ENCODE data around the gene IFT27.

Gene IFT27

DNA sequence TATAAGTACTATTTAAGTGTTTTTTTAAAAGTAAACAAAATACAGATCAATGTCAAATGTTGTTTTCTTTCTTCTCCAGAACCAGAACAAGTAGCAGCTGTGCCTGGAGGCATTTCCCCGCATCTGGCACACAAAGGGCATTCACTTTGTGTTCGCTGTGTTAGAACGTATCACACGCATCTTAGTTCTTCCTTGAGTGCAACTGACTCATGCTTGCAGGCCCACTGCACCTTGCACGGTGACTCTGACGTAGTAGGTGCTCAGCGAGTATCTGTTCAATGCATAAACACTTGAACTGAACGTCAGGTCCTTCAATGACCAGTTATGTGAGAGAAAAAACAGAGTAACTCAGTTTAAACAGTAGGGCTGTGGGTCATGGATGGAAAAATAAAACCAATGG lies 3.5 kb downstream of the IFT27 start:
- TF ChIP-seq, protein P1, sequence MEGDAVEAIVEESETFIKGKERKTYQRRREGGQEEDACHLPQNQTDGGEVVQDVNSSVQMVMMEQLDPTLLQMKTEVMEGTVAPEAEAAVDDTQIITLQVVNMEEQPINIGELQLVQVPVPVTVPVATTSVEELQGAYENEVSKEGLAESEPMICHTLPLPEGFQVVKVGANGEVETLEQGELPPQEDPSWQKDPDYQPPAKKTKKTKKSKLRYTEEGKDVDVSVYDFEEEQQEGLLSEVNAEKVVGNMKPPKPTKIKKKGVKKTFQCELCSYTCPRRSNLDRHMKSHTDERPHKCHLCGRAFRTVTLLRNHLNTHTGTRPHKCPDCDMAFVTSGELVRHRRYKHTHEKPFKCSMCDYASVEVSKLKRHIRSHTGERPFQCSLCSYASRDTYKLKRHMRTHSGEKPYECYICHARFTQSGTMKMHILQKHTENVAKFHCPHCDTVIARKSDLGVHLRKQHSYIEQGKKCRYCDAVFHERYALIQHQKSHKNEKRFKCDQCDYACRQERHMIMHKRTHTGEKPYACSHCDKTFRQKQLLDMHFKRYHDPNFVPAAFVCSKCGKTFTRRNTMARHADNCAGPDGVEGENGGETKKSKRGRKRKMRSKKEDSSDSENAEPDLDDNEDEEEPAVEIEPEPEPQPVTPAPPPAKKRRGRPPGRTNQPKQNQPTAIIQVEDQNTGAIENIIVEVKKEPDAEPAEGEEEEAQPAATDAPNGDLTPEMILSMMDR (IDR thresholded peaks at IDR 0.05; ENCODE audit: insufficient read depth, low read depth, low read length, missing control alignments): no peak
- H3K4me3 ChIP-seq (ENCODE audit: low read length): no peak overlapping the region
- no peak for DNase-seq (ENCODE audit: low read depth)

DNA sequence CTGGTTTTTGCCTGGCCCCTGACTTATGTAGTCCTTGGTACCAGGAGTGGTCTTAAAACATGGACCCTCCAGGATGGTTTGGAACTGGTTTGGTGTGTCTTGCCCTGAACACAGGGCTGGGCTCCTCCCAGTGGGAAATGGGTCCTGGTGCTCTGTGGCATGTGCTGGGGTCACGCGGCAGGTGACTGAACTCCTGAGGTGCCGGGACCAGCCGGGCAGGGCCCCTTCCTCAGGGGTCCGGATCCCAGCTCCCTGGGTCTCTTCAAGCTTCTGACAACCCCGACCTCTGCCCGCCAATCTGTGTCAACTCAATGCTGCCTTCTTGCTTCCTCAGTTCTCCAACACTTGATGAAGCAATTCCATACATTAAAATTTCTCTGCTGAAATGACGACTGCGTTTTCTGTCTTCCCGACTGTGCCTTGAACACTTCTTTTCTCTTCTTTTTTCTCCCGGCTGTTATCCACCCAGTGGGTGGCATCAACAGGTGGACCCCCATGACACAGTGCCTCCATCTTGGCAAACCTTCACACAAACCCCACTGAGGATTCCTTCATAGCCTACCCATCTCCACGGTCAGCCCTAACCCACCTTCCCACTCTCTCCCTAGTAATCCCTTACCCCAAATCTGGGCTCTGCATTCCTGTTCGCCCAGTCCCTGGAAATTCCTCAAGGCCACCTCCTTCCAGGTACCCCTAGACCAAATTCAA lies 4.4 kb downstream of the IFT27 start:
- H3K4me3 ChIP-seq (ENCODE audit: low read length): no peak overlapping the region
- no peak for DNase-seq (ENCODE audit: low read depth)
- TF ChIP-seq, protein P1 (IDR thresholded peaks at IDR 0.05; ENCODE audit: insufficient read depth, low read depth, low read length, missing control alignments): no peak

DNA sequence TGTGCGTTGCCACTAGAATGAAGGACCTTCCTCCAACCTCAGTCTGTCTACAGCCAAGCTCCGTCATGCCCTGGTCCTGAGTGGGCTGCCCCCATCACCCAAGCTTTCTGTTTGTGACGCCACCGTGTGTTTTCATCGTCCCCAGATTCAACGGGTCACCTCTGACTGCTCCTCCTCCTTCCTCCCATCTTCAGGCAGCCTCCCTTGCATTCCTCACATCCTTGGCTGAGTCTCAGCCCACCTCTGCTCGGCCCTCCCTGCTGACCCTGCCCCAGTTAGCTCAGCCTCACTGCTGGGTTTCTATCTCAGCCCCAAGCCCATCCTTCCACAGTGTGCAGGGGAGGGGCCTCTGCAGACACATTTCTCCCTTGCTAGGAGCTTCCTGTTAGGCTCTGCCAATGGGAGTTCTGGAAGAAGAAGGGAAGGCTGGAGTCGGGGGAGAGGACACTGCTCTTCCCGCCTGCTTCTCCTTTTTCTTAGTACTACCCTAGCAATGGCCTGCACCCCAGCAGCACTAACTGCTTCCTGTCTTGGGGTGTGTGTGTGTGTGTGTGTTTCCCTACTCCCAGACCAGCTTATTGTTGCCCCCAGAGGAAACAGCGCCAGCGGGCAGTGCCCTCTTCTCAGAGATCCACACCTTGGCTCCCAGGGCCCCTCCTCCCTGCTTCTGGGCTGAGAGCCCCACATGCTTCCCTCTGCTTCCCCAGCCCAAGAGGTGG lies 5.2 kb downstream of the IFT27 start:
- H3K4me3 ChIP-seq (ENCODE audit: low read length): no peak overlapping the region
- TF ChIP-seq, protein P1 (IDR thresholded peaks at IDR 0.05; ENCODE audit: insufficient read depth, low read depth, low read length, missing control alignments): no peak
- no peak for DNase-seq (ENCODE audit: low read depth)

DNA sequence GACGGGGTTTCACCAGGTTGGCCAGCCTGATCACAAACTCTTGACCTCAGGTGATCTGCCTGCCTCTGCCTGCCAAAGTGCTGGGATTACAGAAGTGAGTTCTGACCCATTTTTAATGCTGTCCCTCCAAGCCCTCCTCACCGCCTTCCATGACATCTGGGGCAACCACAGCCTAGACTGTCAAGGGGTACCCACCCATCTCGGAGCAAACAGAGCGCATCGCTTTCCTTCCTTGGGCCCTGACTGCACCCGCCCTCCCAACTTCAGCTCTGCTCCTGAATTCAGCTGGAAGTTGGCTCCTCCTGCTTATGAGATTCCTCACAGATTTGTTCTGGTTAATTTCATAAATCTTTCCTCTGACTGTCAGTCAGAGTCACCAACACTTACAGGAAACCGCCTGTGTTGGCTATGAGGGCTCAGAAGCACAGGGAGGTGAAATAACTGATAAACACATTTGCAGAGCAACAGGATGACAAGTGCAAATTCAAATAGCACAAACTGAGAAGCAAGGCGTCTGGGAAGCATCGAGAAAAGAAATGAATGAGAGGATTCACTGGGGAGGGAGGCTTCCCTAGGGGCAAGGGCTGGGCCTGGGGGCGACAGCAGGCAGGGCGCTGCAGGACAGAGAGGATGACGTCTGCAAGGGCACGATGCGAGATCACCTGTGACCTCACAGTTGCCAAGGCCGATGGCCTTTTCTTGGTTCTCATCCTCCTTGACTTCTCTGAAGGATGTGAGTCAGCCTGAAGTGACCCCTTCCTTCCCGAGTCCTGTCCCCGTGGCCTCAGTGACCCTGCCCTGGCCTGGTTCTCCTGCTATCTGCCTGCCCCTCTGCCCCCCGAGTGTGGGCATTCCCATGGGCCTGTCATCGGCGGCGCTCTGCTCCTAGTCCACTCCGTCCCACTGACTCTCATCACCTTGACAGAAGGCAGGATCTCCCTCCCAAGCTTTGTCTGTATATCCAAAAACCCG lies 6.1 kb downstream of the IFT27 start:
- DNase-seq (ENCODE audit: low read depth): no peak
- TF ChIP-seq, protein P1 (IDR thresholded peaks at IDR 0.05; ENCODE audit: insufficient read depth, low read depth, low read length, missing control alignments): no peak
- H3K4me3 ChIP-seq (ENCODE audit: low read length): no peak overlapping the region

DNA sequence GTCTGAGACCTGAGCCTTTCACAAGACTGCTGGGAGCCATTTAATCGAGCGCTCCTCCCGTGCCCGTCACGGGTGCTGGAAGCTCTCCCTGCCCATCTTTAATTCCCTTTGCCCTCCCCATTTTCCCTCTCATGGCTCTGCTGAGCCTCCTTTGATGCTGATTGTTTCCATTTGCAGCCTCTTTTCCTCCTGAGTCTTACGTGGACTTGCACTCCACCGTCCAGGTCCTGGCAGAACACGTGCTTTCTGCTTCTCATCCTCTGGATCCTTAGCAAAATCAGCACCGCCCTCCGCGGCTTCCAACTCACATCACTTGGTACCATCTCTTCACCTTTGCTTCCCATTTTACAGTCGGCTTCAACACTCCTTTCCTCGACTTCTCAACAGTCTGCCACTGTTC lies 7.3 kb downstream of the IFT27 start:
- no peak for DNase-seq (ENCODE audit: low read depth)
- TF ChIP-seq, protein P1 (IDR thresholded peaks at IDR 0.05; ENCODE audit: insufficient read depth, low read depth, low read length, missing control alignments): no peak
- H3K4me3 ChIP-seq (ENCODE audit: low read length): no peak overlapping the region

DNA sequence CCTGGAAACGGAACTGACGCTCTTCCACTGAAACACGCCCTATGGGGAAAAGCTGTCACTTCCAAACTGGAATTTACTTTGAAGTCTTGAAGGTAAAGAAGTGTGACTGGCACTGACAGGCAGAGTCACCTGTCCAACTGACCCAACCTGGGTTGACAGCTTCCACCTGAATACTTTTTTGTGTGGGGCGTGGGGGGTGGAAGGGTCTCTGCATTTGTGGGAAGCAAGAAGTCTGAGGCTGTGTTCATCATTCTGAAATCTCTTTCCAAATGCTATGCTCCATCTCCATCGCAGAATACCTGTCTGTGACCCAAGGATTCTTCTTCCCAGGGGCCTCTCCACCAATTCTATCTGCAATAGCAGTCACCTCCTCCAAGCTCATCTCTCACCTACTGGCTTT lies 7.8 kb downstream of the IFT27 start:
- H3K4me3 ChIP-seq (ENCODE audit: low read length): no peak overlapping the region
- TF ChIP-seq, protein P1 (IDR thresholded peaks at IDR 0.05; ENCODE audit: insufficient read depth, low read depth, low read length, missing control alignments): no peak

More for the DNA sequence above, 7.8 kb downstream of the IFT27 start:
- DNase-seq (ENCODE audit: low read depth): no peak

All from epithelial cell of esophagus (primary cell).